DOHH2 (cell line): Measurements from ENCODE around the gene SPTLC1.
"Not testable (repeated sequence)": the region's sequence is repeated elsewhere in the genome, so short reads cannot be mapped to it uniquely, and the experiment has no call there.

Experiments
- H3F3A ChIP-seq: fragments of 200-600 bp; sonication (generic), shearing (Covaris generic); 2 replicates; pipeline ENCODE4 v1.6.0; 2016; ENCODE audit warnings: antibody characterized with exemption, mild to moderate bottlenecking; ENCODE audit not compliant: control insufficient read depth, insufficient read depth
- H3K27ac ChIP-seq: fragments of 200-600 bp; sonication (generic); 2 replicates; pipeline ENCODE4 v1.5.1; 2014; ENCODE audit warnings: low read depth, mild to moderate bottlenecking, low read length, moderate library complexity
- H3K27me3 ChIP-seq: fragments of 200-600 bp; sonication (generic); 2 replicates; pipeline ENCODE4 v1.6.1; 2014; ENCODE audit warnings: mild to moderate bottlenecking, low read length, mixed read lengths; ENCODE audit not compliant: control insufficient read depth
- H3K36me3 ChIP-seq: fragments of 200-600 bp; sonication (generic); 2 replicates; pipeline ENCODE4 v1.6.1; 2014; ENCODE audit warnings: mild to moderate bottlenecking, low read length, moderate library complexity, mixed read lengths; ENCODE audit not compliant: control insufficient read depth
- H3K4me1 ChIP-seq: fragments of 200-600 bp; sonication (generic); 2 replicates; pipeline ENCODE4 v1.6.1; 2014; ENCODE audit warnings: mild to moderate bottlenecking, low read length, mixed read lengths; ENCODE audit not compliant: control insufficient read depth
- H3K4me2 ChIP-seq: fragments of 200-600 bp; sonication (generic); 2 replicates; pipeline ENCODE4 v1.6.0; 2014; ENCODE audit warnings: mild to moderate bottlenecking, low read length, moderate library complexity
- H3K4me3 ChIP-seq: fragments of 200-600 bp; sonication (generic); 2 replicates; pipeline ENCODE4 v1.5.1; 2014; ENCODE audit warnings: mild to moderate bottlenecking, low read length, mixed read lengths
- H3K79me2 ChIP-seq: fragments of 200-600 bp; sonication (generic); 2 replicates; pipeline ENCODE4 v1.6.1; 2014; ENCODE audit warnings: mild to moderate bottlenecking, low read length, mixed read lengths; ENCODE audit not compliant: control insufficient read depth
- H3K9me2 ChIP-seq: fragments of 200-600 bp; sonication (generic); replicated peaks from 2 replicates; pipeline ENCODE4 v1.6.1; 2014; ENCODE audit warnings: mild to moderate bottlenecking, low read length, mixed read lengths; ENCODE audit not compliant: control insufficient read depth
- H3K9me3 ChIP-seq: fragments of 200-600 bp; sonication (generic); 2 replicates; pipeline ENCODE4 v1.6.1; 2014; ENCODE audit warnings: antibody characterized with exemption, low read length, mixed read lengths; ENCODE audit not compliant: control insufficient read depth, insufficient read depth
- H4K20me1 ChIP-seq: fragments of 200-600 bp; sonication (generic); 2 replicates; pipeline ENCODE4 v1.6.0; 2014; ENCODE audit warnings: low read depth, mild to moderate bottlenecking, antibody characterized with exemption, low read length, moderate library complexity; ENCODE audit not compliant: control insufficient read depth, insufficient read depth
- EZH2phosphoT487 ChIP-seq: fragments of 200-600 bp; sonication (generic); IDR thresholded peaks from 2 replicates; pipeline ENCODE4 v1.6.1; 2017; ENCODE audit warnings: borderline replicate concordance, mild to moderate bottlenecking, antibody characterized with exemption, low read length, moderate library complexity, mixed read lengths
- TF ChIP-seq, protein P1 (sequence below): fragments of 200-600 bp; sonication (generic); IDR thresholded peaks from one replicate; pipeline ENCODE4 v1.5.1; 2014; ENCODE audit warnings: antibody characterized with exemption, mild to moderate bottlenecking, low read depth, low read length; ENCODE audit not compliant: poor library complexity, severe bottlenecking

SPTLC1 gene

DNA sequence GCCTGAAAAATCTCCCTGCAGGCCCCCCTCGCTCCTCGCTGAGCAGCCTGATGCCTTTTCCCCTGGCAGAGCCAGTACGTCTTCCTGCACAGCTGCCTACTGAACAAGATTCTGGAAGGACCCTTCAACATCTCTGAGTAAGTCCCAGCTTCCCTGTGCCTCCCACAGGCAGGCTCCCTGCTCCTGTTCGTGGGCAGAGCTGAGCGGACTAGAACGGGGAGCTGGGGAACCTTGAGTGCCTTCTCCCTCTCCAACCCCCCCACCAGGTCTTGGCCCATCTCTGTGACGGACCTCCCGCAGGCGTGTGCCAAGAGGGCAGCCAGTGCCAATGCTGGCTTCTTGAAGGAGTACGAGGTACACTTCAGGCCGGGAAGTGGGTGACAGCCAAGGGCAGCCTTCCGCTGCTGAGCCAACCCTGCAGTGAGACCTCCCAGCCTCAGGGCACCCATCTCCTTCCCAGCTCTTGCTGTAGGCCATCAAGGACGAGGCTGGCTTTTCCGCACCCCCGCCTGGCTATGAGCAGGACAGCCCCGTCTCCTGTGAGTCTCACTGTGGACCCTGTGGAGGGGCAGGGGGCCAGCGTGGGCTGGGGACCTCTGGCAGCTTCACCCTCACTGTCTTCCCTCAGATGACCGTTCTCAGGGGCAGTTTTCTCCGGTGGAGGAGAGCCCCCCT, 21.1 kb upstream of the SPTLC1 start:
- Histone ChIP-seq H3K9me2 (no peaks in the 10 kb centered on the region), H3K4me3 (no peak overlapping the region), H3K9me3 (no peaks in the 10 kb centered on the region), H3K27me3 (no peaks in the 10 kb centered on the region), H3K4me1 (peaks cover 3% of the 10 kb centered on the region; the same call in 1 of the 2 replicates), H3K79me2 (no peaks in the 10 kb centered on the region), H3K27ac (no peak overlapping the region), H3K36me3 (no peaks in the 10 kb centered on the region), H3K4me2 (no peak overlapping the region), H4K20me1 (no peaks in the 10 kb centered on the region), H3F3A (no peaks in the 10 kb centered on the region)
- TF ChIP-seq EZH2phosphoT487, result no peak
- TF ChIP-seq, protein P1, sequence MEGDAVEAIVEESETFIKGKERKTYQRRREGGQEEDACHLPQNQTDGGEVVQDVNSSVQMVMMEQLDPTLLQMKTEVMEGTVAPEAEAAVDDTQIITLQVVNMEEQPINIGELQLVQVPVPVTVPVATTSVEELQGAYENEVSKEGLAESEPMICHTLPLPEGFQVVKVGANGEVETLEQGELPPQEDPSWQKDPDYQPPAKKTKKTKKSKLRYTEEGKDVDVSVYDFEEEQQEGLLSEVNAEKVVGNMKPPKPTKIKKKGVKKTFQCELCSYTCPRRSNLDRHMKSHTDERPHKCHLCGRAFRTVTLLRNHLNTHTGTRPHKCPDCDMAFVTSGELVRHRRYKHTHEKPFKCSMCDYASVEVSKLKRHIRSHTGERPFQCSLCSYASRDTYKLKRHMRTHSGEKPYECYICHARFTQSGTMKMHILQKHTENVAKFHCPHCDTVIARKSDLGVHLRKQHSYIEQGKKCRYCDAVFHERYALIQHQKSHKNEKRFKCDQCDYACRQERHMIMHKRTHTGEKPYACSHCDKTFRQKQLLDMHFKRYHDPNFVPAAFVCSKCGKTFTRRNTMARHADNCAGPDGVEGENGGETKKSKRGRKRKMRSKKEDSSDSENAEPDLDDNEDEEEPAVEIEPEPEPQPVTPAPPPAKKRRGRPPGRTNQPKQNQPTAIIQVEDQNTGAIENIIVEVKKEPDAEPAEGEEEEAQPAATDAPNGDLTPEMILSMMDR, result no peak

DNA sequence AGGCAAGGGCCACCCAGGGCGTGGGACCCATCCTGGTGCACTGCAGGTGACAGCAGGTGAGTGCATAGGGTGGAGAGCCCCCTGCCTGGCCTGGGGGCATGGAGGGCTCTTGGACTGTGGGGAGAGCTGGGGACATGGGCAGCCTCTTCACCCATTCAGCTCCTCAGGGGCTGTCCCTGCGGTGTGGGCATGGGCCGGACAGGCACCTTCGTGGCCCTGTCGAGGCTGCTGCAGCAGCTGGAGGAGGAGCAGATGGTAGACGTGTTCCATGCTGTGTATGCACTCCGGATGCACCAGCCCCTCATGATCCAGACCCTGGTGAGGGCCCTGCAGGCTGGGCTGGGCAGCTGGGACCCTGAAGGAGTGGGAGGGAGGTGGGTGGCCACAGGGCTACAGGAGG, 20.4 kb upstream of the SPTLC1 start:
- H3F3A ChIP-seq, result no peaks in the 10 kb centered on the region
- H3K36me3 ChIP-seq, result no peaks in the 10 kb centered on the region
- H3K4me1 ChIP-seq, result peaks cover 3% of the 10 kb centered on the region; the same call in 1 of the 2 replicates
- H3K79me2 ChIP-seq, result no peaks in the 10 kb centered on the region
- H3K4me3 ChIP-seq, result no peak overlapping the region
- H3K4me2 ChIP-seq, result no peak overlapping the region
- TF ChIP-seq, protein P1, result no peak
- TF ChIP-seq EZH2phosphoT487, result no peak
- H3K9me3 ChIP-seq, result no peaks in the 10 kb centered on the region; the same call in 1 of the 2 replicates
- H4K20me1 ChIP-seq, result no peaks in the 10 kb centered on the region
- no peaks in the 10 kb centered on the region for H3K9me2 ChIP-seq
- H3K27ac ChIP-seq, result no peak overlapping the region
- no peaks in the 10 kb centered on the region for H3K27me3 ChIP-seq

DNA sequence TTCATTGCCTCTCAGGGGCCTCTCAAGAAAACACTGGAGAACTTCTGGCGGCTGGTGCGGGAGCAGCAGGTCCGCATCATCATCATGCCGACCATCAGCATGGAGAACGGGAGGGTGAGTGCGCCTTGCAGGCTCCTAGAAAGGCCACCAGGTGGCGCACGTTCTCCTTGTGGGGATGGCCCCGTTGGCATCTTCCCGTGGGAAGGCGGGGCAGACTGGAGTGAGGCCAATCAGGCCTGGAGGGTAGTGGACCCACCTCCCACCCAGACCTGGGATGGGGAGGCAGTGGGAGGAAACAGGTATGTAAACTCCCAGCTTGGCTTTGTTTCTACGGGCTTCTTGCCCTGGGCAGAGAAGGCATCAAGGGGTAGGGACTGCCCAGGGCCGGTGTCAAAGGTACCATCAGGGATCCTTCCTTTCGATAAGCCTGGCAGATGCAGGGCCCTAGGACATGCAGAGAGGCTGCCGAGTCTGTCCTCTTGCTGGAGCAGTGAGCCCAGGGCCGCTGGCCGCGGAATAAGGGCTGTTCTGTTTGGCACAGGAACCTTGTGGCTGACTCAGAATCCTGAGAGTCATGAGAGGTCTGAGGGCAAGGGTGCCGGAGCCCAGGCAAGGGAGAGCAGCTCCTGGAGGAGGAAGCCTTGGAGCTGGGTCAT, 18.9 kb upstream of the SPTLC1 start:
- H3F3A ChIP-seq, result no peaks in the 10 kb centered on the region
- H3K9me3 ChIP-seq, result no peaks in the 10 kb centered on the region; the same call in 1 of the 2 replicates
- H3K36me3 ChIP-seq, result no peaks in the 10 kb centered on the region
- H3K27me3 ChIP-seq, result no peaks in the 10 kb centered on the region
- H3K4me2 ChIP-seq, result peak overlapping the region; percentile 49
- no peaks in the 10 kb centered on the region for H4K20me1 ChIP-seq
- peaks cover 3% of the 10 kb centered on the region; the same call in 1 of the 2 replicates for H3K4me1 ChIP-seq
- no peak overlapping the region for H3K4me3 ChIP-seq
- no peak overlapping the region for H3K27ac ChIP-seq
- no peaks in the 10 kb centered on the region for H3K79me2 ChIP-seq
- no peak for TF ChIP-seq EZH2phosphoT487
- TF ChIP-seq, protein P1, result peak; percentile 98
- H3K9me2 ChIP-seq, result no peaks in the 10 kb centered on the region

DNA sequence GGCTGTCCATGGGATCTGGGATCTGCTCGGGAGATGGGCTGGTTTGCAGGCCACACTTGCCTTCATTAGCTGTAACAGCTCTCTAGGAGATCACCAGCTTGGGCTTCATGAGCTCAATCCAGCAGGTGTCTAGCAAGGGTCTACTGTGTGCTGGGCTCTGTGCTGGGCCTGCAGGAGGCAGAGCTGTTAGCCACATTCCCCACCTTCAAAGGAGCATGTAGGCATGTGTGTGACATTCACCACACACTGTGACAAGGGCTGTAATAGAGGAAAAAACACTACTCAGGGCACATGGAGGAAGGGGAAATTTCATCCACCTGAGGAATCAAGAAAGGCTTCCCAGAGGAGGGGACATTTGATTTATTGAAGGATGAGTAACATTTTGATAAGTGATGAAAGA, 17.7 kb upstream of the SPTLC1 start:
- H3K4me1 ChIP-seq, H3K36me3 ChIP-seq, H3F3A ChIP-seq, H3K79me2 ChIP-seq, H3K4me3 ChIP-seq, H3K4me2 ChIP-seq, H4K20me1 ChIP-seq, H3K9me2 ChIP-seq, H3K9me3 ChIP-seq, H3K27ac ChIP-seq, H3K27me3 ChIP-seq: not testable (repeated sequence)
